Measurements from ENCODE around the gene GJC1. TPM values are rescaled to one million over a fixed set of nuclear protein-coding genes. Genes with fewer than 3 reads are reported as not detected.
"Not testable (repeated sequence)": the region's sequence is repeated elsewhere in the genome, so short reads cannot be mapped to it uniquely, and the experiment has no call there.

Gene GJC1
- total RNA-seq, 1 experiment from 2014 or later = not detected

DNA sequence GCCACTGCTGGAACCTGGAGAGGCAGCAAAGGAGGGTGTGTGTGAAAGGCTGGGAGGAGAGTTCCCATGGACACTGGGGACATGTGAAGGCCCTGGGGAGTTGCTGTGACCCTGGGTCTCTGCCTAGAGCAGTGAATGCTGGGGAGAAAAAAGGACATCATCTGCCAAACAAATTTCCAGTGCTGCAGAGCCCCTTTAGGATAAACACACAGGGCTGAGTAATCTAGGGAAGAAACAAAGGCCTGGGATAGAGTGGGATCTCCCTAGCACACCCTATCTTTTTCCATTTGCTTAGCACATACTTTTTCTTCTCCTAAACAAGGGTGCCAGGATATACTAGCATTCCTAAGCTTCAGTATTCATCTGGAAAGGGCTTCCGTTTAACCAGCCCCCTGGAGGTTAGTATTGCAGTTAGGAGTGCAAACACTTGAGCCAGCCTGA lies 14.3 kb upstream of the GJC1 start:
- DNase-seq (ENCODE audit: low spot score) = no peak

DNA sequence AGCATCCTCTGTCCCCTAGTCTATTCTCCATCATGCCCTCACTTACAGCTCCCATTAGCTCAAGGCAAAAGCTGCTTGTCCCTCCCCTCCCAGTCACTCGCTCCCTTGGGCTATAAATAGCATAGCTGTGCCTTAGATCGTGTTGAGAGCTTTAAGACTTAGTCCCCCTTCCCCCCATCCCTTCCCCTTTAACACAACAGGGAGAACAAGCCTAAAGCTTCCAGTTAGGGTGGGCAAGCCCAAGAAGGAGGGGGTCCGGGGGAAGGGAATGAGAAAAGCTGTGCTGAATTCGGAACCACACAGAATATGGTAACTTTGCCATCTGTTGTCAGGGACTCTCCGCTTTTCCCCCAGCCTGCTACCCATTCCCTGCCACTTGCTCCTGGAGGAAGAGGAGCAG lies 12.7 kb upstream of the GJC1 start:
- DNase-seq (ENCODE audit: low spot score) = no peak

DNA sequence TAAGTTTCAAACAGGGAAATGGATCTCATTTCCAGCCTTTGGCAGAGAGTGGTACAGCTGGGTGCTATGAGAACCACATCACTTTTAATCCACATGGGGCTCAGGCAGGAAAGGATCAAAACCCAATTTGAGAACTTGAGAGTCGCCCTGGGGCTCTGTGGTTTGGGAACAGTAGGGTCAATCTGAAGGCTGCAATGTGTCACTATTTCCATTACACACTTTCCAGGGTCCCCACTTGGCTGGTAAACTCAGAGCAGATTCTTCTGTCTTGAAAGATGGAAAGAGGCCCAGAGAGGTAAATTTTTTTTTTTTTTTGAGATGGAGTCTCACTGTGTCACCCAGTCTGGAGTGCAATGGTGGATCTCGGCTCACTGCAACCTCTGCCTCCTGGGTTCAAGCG lies 10.8 kb upstream of the GJC1 start:
- DNase-seq (ENCODE audit: low spot score) = no peak

DNA sequence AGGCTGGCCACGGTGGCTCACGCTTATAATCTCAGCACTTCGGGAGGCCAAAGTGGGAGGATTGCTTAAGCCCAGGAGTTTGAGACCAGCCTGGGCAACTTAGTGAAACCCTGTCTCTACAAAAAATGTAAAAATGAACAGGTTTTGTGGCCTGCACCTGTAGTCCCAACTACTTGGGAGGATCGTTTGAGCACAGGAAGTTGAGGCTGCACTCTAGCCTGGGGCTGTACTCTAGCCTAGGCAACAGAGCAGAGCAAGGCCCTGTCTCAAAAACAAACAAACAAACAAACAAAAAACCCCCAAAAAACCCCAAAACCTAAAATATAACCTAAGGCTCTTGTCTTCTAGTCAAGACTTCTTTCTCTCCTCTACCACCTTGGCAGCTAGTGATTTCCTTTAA lies 10.2 kb upstream of the GJC1 start:
- DNase-seq (ENCODE audit: low spot score) = no peak

DNA sequence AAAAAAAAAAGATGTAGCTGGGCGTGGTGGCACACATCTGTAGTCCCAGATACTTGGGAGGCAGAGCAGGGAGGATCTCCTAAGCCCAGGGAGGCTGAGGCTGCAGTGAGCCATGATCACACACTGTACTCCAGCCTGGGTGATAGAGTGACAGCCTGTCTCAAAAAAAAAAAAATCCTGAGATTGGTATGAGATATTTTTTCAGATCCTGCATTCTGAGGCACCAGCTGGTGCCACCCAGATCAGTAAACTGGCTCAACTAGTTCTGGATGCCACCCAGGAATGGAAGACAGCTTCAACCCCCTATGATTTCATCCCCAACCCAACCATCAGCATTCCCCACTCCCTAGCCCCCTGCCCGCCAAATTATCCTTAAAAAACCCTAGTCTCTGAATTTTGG lies 7.1 kb upstream of the GJC1 start:
- no peak for DNase-seq (ENCODE audit: low spot score)

DNA sequence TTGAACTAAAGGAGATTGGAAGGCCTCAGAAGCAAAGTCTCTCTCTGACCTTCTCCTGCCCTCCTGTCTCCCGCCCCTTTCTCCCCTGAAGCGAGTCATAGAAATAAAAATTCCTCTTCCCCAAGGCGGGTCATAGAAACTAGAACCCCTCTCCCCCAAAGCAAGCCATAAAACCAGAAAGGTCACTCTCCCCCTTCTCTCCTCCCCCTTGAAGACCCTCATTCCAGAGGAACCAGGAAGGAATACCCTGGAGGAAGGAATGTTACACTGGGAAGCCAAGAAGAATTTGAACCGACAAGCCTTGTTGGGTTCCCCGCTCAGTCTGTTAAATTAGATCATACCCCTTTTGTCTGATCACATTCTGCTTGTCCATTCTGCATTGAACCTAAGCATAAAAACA lies 2.7 kb upstream of the GJC1 start:
- no peak for DNase-seq (ENCODE audit: low spot score)

DNA sequence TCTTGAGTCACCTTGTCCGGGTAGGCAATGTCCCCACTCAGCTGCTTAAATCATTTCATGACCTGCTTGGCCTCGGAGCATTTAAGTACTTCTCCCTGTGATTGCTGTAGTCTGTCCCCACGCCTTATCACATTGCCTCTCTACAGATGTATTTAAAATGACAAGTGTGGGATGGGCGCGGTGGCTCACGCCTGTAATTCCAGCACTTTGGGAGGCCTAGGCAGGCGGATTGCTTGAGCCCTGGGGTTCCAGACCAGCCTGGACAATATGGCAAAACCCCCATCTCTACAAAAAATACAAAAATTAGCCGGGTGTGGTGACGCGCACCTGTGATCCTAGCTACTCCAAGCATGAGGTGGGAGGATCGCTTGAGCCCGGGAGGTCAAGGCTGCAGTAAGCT lies 1.3 kb upstream of the GJC1 start:
- no peak for DNase-seq (ENCODE audit: low spot score)

DNA sequence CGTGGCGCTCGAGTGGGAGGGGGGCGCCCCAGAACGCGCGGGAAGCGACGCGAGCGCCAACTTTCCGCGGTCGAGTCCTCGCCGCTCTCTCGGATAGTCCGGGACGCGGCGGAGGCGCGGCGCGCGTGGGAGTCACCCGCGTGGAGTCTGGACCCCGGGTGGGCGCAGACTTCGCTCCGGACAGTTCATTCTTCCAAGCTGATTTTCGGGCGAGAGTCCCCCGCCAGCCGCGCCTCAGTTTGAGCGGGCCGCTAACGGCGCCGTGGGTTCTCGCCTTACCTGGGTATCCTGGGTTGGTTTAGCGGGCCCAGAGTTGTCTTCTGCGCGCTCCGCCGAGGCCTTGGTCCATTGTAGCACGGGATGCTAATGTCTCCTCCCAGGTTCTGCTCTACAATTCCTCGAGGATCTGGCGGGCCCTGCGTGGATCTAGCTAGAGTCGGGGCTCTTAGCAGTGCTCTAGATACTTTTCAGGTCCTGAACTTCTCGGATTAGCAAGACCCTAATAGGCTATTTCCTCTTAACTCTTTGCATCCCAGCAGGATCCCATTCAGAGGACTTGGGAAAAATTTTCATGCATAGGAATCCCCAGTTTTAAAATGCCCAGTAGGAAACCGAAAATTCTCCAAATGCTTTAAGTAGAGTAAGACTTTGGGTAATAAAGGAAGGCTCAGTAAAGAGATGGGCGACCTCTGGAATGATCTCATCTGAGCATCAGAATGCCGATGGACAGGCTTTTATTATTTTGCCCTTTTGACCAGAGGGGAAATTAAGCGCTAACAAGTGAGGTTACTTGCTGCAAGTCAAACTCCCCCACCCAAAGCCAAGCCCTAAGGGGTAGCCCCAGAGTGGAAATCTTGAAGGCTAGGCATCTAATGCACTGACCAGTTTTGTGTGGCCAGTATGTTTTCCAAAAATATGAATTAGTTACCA lies 537 bp upstream of the GJC1 start:
- DNase-seq (ENCODE audit: low spot score) = no peak

DNA sequence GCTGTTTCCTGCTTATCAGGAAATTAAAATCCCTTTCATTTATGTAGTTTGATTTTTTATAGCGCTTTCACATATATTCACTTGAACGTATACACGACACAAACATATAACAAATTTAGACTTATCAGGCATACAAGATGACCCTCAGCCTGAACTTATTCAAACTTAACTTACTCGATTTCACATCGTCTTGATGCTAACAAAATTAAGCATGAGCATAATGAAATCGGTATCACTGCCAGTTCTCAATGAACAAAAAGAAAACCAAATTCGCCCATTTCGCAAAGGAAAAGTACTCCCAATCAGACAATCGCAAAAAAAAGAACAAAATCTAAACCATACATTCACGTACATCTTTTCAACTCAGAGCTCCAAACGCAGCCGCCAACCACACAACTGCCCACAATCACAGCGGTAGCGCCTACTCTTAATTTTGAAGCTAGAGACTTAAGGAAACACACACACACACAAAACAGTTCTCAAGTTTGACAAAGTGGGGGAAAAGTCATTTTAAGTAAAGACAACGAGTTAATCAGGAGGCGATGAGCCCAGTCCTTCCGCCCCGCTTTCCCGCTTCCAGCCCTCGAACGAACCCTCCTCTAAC lies 1.1 kb downstream of the GJC1 start:
- DNase-seq (ENCODE audit: low spot score) = no peak

DNA sequence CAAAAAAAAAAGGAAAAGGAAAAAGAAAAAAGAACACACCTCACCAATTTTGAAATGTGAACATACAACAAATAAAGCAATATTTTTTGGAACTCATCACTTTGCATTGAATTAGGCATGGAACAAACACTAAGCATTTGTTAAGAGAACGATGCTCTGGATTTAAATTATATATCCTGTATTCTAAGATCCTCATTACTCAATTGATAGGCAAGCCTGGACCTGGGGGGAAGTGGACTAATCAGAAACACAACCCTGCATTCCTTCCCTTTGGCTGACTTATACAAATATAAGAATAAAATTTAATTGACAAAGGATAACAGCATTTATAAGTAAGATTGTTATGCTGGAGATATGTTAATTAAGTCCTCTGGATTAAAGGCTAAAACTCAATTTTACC lies 2.2 kb downstream of the GJC1 start:
- no peak for DNase-seq (ENCODE audit: low spot score)

DNA sequence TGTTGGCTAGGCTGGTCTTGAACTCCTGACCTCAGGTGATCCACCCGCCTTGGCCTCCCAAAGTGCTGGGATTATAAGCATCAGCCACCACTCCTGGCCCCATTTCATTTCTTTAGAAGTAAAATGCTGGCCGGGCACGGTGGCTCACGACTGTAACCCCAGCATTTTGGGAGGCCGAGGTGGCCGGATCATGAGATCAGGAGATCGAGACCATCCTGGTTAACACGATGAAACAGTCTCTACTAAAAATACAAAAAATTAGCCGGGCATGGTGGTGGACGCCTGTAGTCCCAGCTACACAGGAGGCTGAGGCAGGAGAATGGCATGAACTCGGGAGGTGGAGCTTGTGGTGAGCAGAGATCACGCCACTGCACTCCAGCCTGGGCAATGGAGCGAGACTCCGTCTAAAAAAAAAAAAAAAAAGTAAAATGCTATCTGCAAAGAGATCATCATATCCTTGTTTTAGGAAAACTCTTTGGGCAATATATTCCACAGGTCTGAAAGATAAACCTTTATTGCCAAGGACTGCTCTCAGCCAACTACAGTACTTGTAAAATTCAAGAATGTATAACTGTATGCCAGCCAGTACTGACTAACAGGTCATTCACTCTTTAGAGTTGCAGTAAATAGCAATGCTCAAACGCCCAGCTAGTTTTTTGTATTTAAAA lies 3.8 kb downstream of the GJC1 start:
- no peak for DNase-seq (ENCODE audit: low spot score)

DNA sequence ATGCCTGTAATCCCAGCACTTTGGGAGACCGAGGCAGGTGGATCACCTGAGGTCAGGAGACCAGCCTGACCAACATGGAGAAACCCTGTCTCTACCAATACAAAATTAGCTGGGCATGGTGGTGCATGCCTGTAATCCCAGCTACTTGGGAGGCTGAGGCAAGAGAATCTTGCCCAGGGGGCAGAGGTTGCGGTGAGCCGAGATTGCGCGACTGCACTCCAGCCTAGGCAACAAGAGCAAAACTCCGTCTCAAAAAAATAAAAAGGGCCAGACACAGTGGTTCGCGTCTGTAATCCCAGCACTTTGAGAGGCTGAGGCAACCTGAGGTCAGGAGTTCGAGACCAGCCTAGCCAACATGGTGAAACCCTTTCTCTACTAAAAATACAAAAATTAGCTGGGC lies 4.9 kb downstream of the GJC1 start:
- not testable (repeated sequence) for DNase-seq (ENCODE audit: low spot score)

DNA sequence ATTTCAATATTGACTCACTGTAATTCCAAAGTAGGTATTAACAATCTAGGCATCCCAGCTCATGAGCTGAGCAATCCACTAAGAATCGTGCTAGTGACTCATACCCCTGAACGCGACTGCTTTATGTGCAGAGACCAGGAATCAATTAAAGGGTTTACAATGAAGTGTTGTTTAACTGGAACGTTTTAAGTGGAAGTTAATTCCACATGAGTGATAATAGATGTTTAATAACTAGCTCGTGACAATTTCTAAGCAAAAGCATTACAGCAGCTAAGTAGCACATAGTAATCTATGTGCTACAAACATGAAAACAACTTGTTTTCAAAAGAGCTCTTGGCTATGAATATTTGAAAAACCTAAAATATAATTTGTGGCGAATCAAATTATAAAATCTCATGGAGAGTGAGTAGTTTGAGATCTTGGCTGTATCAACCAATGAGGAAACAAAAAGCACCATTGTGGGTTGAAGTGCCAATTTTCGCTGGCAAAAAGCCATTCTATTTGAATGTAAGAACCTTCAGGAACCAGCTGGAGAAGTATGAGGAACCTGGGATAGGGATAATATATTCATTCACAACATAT lies 9.4 kb downstream of the GJC1 start:
- DNase-seq (ENCODE audit: low spot score) = peak; percentile 26

DNA sequence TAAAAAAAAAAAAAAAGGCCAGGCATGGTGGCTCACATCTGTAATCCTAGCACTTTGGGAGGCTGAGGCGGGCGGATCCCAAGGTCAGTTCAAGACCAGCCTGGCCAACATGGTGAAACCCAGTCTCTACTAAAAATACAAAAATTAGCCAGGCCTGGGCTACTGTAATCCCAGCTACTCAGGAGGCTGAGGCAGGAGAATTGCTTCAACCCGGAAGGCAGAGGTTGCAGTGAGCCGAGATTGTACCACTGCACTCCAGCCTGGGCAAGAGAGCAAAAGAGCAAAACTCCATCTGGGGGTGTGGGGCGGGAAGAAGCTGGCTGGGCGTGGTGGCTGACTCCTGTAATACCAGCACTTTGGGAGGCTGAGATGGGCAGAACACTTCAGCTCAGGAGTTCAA lies 11.6 kb downstream of the GJC1 start:
- DNase-seq (ENCODE audit: low spot score) = not testable (repeated sequence)

DNA sequence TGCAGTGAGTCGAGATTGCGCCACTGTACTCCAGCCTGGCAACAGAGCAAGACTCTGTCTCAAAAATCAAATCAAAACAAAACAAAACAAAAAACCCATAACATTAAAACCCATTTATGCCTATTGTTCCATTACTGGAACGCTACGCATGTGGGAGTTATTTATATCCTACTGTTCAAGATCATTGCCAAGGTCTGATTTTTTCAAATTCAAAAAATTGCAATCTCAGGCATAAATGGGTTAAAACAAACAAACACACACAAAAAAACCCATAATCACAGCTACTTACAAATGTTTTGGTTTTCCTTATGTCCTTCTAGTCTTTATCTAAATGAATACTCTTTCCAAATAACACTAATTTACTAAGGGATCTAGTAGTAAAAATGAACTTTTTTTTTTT lies 17.8 kb downstream of the GJC1 start:
- DNase-seq (ENCODE audit: low spot score) = no peak

DNA sequence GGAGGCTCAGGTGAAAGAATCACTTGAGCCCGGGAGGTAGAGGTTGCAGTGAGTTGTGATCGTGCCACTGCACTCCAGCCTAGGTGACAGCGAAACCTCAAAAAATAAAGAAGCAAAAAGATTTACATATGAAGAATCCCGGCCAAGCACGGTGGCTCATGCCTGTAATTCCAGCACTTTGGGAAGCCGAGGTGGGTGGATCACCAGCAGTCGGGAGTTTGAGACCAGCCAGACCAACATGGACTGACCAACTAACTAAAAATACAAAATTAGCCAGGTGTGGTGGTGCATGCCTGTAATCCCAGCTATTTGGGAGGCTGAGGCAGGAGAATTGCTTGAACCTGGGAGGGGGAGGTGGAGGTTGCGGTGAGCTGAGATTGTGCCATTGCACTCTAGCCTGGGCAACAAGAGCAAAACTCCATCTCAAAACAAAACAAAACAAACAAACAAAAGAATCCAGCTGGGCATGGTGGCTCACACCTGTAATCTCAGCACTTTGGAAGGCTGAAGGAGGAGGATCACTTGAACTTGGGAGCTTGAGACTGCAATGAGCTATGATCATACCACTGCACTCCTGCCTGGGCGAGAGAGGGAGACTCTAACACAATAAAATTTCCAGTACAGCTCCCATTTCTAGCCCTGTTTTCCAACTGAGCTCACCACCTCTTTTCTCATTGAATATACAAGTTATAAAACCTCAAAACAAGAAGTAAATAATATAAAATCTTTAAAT lies 21.3 kb downstream of the GJC1 start:
- DNase-seq (ENCODE audit: low spot score) = not testable (repeated sequence)

DNA sequence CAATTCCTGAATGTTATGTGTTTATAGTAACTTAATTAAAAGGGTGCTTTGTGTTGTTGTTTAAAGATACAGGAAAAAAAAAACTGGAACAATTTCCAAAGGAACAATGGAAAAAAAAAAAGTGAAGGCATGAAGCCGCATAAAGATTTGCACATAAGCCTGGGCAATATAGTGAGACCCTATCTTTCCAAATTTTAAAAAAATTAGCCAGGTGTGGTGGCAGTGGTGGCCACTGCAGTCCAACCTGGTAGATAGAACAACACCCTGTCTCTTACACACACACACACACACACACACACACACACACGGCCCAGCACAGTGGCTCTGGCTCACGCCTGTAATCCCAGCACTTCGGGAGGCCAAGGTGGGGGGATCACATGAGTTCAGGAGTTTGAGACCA lies 21.9 kb downstream of the GJC1 start:
- no peak for DNase-seq (ENCODE audit: low spot score)

DNA sequence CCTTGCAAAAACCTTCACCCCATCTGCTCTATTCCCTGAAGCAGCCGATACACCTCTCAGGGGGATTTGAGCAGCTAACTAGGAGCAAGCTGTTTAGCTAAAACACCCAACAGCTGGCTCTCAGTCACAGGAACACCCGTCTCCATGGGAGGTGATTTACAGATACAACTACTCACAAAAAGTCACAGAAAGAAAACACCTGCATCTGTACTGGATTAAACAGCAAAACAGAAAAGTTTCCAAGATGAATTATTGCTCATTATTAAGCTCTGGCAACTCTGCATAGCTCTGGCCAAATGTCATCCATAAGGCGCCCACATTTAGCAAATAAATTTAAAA lies 22.3 kb downstream of the GJC1 start:
- no peak for DNase-seq (ENCODE audit: low spot score)

DNA sequence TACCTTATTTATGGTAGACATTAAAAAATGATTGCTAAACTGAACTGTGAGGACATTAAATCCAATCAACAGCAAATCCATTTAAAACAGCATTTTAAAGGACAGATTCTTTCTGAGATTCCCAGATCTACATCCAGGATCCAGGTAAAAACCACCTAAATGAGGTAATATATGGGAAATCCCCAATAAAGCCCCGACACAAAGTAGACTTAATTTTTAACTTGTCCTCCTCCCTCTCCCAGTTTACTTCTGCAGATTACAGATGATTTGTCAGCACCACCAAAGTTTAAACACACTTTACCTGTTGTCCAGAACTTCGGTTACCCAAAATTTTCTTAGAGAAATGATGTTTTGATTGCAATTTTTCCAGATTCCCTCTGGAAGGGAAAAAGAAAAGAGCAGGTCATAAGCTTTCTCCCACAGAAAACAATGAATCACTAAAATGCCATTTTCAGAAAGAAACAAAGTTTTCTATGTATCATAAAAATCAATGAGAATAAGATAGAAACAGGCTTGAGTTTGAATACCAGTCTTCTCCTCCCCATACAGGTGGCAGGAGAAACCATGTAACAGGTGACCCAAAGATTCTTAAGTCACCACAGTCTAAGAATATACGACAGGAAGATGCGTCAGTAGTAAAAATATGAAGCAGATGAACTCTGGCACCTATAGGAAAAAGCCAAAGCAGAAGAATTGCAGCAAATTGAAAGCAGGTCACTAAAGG lies 22.8 kb downstream of the GJC1 start:
- no peak for DNase-seq (ENCODE audit: low spot score)

DNA sequence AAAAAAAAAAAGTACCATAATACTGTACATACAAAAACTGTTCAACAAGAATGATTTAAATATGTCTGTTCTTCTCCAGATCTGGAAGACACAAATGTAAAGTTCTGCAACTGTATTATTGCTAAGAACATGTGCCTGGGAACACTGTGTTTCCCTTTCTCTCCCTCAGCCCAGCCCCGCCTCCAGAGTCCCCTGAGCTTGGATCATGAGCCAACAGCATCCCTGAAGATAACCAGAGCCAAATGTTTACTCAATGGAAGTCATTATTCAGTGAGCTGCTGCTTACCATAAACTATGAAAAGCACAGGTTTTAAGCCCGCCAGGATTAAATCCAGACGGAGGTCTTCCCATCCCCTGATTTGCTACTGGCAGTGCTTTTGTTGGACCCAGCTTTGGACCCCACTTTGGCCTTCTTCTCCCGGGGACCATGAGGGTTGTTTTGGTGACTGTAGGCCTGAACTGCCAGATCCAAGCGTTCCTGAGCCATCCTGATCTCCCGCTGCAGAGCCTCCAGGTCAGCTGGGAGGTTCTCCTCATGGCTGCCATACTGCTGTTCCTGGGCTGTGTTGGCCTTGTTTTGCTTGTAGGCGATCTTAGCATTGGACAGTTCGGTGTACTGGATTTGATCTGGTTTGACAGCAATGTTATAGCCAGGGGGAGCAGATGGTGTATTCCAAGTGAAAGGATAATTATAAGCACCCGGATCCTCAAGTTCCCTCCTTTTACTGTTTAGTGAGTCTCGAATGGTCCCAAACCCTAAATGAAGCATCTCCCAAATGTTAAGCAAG lies 25.6 kb downstream of the GJC1 start:
- no peak for DNase-seq (ENCODE audit: low spot score)

All from HT-29 (cell line).